NCI-H2107 (cell line): ENCODE results near the gene FLT3LG.

ENCODE experiments used
- DNase-seq: peaks from one replicate; lab custom pipeline; 2025; lab: John Stamatoyannopoulos, UW

Gene FLT3LG

GRCh38 chr19:49473868-49474541, at the start of gene FLT3LG:
FLT3LG (plus strand) TSS chr19:49474215; CDS start chr19:49474640, 425 bp downstream.
- DNase-seq, result peak; percentile 68

- DNase-seq, result no peak
Observed at GRCh38 chr19:49425178-49425577, 48.8 kb upstream of the FLT3LG start, which contains the start of gene GFY. GFY (plus strand) TSS chr19:49425388; CDS start chr19:49426431, 1,043 bp downstream.

- DNase-seq, result no peak
Observed at GRCh38 chr19:49425922-49426592, 48.0 kb upstream of the FLT3LG start.

- no peak for DNase-seq
Observed at GRCh38 chr19:49427339-49427738, 46.7 kb upstream of the FLT3LG start.

GRCh38 chr19:49427855-49428546, 46.0 kb upstream of the FLT3LG start:
- DNase-seq, result no peak

GRCh38 chr19:49428547-49429451, 45.2 kb upstream of the FLT3LG start:
- DNase-seq, result no peak

- DNase-seq, result no peak
Observed at GRCh38 chr19:49430172-49430677, 43.8 kb upstream of the FLT3LG start.

GRCh38 chr19:49430678-49431329, 43.2 kb upstream of the FLT3LG start:
- DNase-seq, result no peak

- no peak for DNase-seq
Observed at GRCh38 chr19:49431330-49431749, 42.7 kb upstream of the FLT3LG start.

- DNase-seq, result no peak
Observed at GRCh38 chr19:49432141-49433073, 41.6 kb upstream of the FLT3LG start.

- no peak for DNase-seq
Observed at GRCh38 chr19:49433240-49433901, 40.6 kb upstream of the FLT3LG start.

GRCh38 chr19:49434907-49435583, 39.0 kb upstream of the FLT3LG start:
- no peak for DNase-seq

GRCh38 chr19:49435670-49436069, 38.3 kb upstream of the FLT3LG start:
- no peak for DNase-seq

GRCh38 chr19:49436381-49437017, 37.5 kb upstream of the FLT3LG start:
- no peak for DNase-seq

GRCh38 chr19:49437231-49437630, 36.8 kb upstream of the FLT3LG start:
- DNase-seq, result no peak

GRCh38 chr19:49438261-49438660, 35.8 kb upstream of the FLT3LG start:
- DNase-seq, result no peak

- DNase-seq, result no peak
Observed at GRCh38 chr19:49439836-49440235, 34.2 kb upstream of the FLT3LG start.

GRCh38 chr19:49440439-49441209, 33.4 kb upstream of the FLT3LG start:
- DNase-seq, result no peak
